Measurements from ENCODE around the gene NAP1L1.

NAP1L1 gene

DNA sequence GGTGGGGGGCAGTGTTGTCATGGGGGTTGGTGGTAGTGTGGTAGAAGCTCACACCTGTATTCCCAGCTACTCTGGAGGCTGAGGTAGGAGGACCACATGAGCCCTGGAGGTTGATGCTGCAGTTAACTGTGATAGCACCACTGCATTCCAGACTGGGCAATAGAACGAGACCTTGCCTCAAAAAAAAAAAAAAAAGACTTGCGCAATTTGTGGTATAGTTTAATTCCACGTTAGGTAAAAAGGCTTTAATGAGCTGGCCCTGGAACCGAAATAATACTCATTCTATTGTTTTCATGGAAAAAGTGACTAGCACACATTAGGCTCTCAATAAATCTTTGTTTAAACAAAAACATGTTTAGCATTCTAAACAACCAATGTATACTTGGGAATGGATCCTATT is 25.4 kb upstream of the NAP1L1 start:
- peaks cover 12% of the 10 kb centered on the region for H3K4me1 ChIP-seq (ENCODE audit: control insufficient read depth, insufficient read depth, low read length, unreplicated experiment)
- H2AFZ ChIP-seq (ENCODE audit: low read length, unreplicated experiment), result no peak overlapping the region
- no peak overlapping the region for H3K4me3 ChIP-seq (ENCODE audit: low read depth, low read length)
- no peaks in the 10 kb centered on the region for H3K79me2 ChIP-seq (ENCODE audit: control insufficient read depth, insufficient read depth, low read length, unreplicated experiment)
- no peak overlapping the region for H3K27ac ChIP-seq (ENCODE audit: low read depth, low read length)
- no peaks in the 10 kb centered on the region for H3K27me3 ChIP-seq (ENCODE audit: insufficient read depth, low read length)
- no peaks in the 10 kb centered on the region for H3K36me3 ChIP-seq (ENCODE audit: insufficient read depth, low read length)

DNA sequence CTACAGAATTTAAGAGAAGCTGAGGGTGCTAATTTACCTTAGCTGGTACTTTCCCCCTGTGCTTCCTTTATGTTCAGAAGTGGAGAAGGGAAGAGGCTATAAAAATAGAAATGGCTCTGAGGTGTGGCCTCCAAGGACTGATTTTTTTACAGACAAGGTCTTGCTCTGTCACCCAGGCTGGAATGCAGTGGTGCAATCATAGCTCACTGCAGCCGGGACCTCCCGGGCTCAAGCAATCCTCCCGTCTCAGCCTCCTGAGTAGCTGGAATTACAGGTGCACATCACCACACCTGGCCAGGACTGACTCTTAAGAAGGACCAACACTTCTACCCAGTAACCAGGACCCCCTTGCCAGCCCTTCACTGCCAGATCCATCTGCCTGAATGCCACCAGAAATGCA is 23.9 kb upstream of the NAP1L1 start:
- no peak overlapping the region for H3K4me3 ChIP-seq (ENCODE audit: low read depth, low read length)
- H3K79me2 ChIP-seq (ENCODE audit: control insufficient read depth, insufficient read depth, low read length, unreplicated experiment), result no peaks in the 10 kb centered on the region
- peaks cover 16% of the 10 kb centered on the region for H3K4me1 ChIP-seq (ENCODE audit: control insufficient read depth, insufficient read depth, low read length, unreplicated experiment)
- H3K36me3 ChIP-seq (ENCODE audit: insufficient read depth, low read length), result no peaks in the 10 kb centered on the region
- H2AFZ ChIP-seq (ENCODE audit: low read length, unreplicated experiment), result no peak overlapping the region
- H3K27me3 ChIP-seq (ENCODE audit: insufficient read depth, low read length), result no peaks in the 10 kb centered on the region
- H3K27ac ChIP-seq (ENCODE audit: low read depth, low read length), result no peak overlapping the region

DNA sequence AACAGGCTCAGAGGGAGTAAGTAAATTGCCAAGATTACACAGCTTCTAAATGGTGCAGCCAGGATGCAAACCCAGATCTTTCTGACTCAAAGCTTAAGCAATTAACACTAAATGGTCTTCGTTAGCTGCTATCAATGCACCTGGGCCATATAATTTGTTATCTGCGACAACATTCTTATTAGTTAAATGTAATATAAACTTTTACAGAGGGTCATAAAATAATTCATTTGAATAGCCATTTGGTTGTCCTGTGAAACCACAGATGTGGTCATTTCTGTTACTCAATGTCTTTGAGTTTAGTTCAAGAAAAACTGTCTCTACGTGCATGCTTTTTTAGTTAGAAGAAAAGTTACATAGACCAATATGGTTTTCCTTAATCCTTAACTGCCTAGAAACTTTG is 22.1 kb upstream of the NAP1L1 start:
- Histone ChIP-seq H3K79me2 (ENCODE audit: control insufficient read depth, insufficient read depth, low read length, unreplicated experiment) (no peaks in the 10 kb centered on the region), H3K36me3 (ENCODE audit: insufficient read depth, low read length) (no peaks in the 10 kb centered on the region), H3K4me3 (ENCODE audit: low read depth, low read length) (no peak overlapping the region), H3K27ac (ENCODE audit: low read depth, low read length) (no peak overlapping the region), H3K4me1 (ENCODE audit: control insufficient read depth, insufficient read depth, low read length, unreplicated experiment) (peaks cover 22% of the 10 kb centered on the region), H2AFZ (ENCODE audit: low read length, unreplicated experiment) (no peak overlapping the region), H3K27me3 (ENCODE audit: insufficient read depth, low read length) (no peaks in the 10 kb centered on the region)

DNA sequence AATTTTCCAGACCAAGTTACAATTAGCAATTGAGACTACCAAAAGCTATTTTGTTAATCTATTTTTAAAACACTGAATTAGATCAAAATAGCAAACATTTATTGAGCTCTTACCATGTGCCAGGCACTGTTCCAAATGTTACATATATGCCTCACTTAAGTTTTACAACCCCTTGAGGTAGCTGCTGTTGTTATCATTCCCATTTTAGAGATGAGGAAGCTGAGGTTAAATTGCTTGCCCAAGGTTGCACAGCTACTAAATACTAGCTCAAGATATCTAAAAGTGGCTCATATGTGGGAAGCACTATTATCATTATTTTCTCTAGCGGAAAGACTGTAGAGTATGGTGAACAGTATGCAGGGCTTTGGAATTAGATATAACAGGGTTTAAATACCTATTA is 19.5 kb upstream of the NAP1L1 start:
- H3K79me2 ChIP-seq (ENCODE audit: control insufficient read depth, insufficient read depth, low read length, unreplicated experiment), result no peaks in the 10 kb centered on the region
- H3K36me3 ChIP-seq (ENCODE audit: insufficient read depth, low read length), result no peaks in the 10 kb centered on the region
- H3K27me3 ChIP-seq (ENCODE audit: insufficient read depth, low read length), result no peaks in the 10 kb centered on the region
- no peak overlapping the region for H2AFZ ChIP-seq (ENCODE audit: low read length, unreplicated experiment)
- H3K4me3 ChIP-seq (ENCODE audit: low read depth, low read length), result no peak overlapping the region
- peaks cover 22% of the 10 kb centered on the region for H3K4me1 ChIP-seq (ENCODE audit: control insufficient read depth, insufficient read depth, low read length, unreplicated experiment)
- no peak overlapping the region for H3K27ac ChIP-seq (ENCODE audit: low read depth, low read length)

DNA sequence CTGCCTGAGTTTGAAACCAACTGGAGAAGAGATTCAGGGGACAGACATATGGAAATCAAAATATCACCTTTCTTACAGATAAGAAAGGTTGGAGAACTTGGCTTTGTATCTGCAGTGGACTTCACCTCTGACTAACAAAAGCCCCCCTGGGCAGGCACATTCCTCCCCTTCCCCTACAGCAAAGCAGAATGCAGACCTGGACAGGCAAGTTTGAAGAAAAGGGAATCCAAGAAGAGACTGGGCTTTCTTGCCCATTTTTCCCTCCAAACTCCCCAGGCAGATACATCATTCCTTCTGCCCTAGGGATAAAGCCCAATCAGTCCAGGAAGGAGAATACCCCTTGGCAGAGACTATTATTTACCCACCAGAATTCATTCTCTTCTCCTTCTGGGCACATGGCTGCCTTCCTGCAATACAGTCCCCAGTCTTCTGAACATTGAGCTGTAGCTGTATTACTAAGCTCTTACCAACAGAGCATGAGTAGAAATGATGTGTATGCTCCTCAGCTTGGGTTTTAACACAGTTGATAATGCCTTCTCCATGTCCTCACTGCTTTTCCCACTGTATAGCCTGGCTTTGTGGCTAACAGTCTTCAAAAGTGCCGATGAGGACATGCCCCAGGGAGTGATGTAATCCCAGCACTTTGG is 17.4 kb upstream of the NAP1L1 start:
- no peaks in the 10 kb centered on the region for H3K36me3 ChIP-seq (ENCODE audit: insufficient read depth, low read length)
- H3K4me1 ChIP-seq (ENCODE audit: control insufficient read depth, insufficient read depth, low read length, unreplicated experiment), result peaks cover 19% of the 10 kb centered on the region
- H3K4me3 ChIP-seq (ENCODE audit: low read depth, low read length), result no peak overlapping the region
- H3K27me3 ChIP-seq (ENCODE audit: insufficient read depth, low read length), result no peaks in the 10 kb centered on the region
- no peaks in the 10 kb centered on the region for H3K79me2 ChIP-seq (ENCODE audit: control insufficient read depth, insufficient read depth, low read length, unreplicated experiment)
- H3K27ac ChIP-seq (ENCODE audit: low read depth, low read length), result no peak overlapping the region
- no peak overlapping the region for H2AFZ ChIP-seq (ENCODE audit: low read length, unreplicated experiment)

DNA sequence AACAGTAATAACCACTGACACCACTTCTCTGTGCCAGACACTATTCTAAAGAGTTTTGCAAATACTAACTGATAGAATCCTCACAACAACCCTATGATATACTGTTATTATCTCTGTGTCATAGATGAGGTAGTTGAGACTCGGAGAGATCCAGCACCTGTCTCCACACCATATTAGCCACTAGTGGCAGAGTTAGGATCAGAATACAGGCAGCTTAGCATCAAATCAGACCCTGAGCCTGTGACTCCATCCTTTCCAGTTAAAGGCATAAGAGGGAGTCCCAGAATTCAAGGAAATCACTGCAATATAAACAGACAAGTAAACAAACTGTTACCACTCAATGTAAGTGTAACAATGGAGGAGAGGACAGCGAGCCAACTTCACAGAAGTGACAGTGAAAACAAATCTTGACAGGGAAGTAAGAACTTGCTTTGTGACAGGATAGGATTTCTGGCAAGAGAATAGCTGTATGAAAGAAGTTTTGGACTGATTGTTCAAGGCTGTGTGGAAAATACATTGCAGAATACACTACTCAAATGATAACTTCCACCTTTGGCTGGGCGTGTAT is 11.7 kb upstream of the NAP1L1 start:
- Histone ChIP-seq H3K27me3 (ENCODE audit: insufficient read depth, low read length) (no peaks in the 10 kb centered on the region), H3K4me1 (ENCODE audit: control insufficient read depth, insufficient read depth, low read length, unreplicated experiment) (no peaks in the 10 kb centered on the region), H2AFZ (ENCODE audit: low read length, unreplicated experiment) (no peak overlapping the region), H3K4me3 (ENCODE audit: low read depth, low read length) (no peak overlapping the region), H3K36me3 (ENCODE audit: insufficient read depth, low read length) (no peaks in the 10 kb centered on the region), H3K27ac (ENCODE audit: low read depth, low read length) (no peak overlapping the region), H3K79me2 (ENCODE audit: control insufficient read depth, insufficient read depth, low read length, unreplicated experiment) (no peaks in the 10 kb centered on the region)

DNA sequence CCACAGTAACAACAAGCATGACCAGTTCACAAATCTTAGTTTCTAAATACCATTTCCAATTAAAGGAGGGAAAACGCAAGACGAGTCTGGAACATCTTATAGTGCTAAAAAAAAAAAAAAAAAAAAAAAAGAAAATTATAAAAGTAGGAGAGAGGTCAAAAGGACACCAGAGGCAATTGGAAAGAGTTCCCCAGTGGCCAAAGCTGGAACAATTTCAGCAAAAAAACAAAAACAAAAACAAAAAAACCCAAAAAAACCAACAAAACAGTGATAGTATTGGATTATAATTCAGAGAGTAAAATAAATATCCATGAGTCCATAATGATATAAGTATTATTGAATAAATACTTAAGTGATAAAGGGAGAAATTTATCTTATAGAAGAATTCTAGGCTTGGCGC is 10.3 kb upstream of the NAP1L1 start:
- no peaks in the 10 kb centered on the region for H3K79me2 ChIP-seq (ENCODE audit: control insufficient read depth, insufficient read depth, low read length, unreplicated experiment)
- no peak overlapping the region for H2AFZ ChIP-seq (ENCODE audit: low read length, unreplicated experiment)
- H3K27me3 ChIP-seq (ENCODE audit: insufficient read depth, low read length), result no peaks in the 10 kb centered on the region
- no peak overlapping the region for H3K27ac ChIP-seq (ENCODE audit: low read depth, low read length)
- H3K4me3 ChIP-seq (ENCODE audit: low read depth, low read length), result no peak overlapping the region
- H3K4me1 ChIP-seq (ENCODE audit: control insufficient read depth, insufficient read depth, low read length, unreplicated experiment), result no peaks in the 10 kb centered on the region
- H3K36me3 ChIP-seq (ENCODE audit: insufficient read depth, low read length), result no peaks in the 10 kb centered on the region

DNA sequence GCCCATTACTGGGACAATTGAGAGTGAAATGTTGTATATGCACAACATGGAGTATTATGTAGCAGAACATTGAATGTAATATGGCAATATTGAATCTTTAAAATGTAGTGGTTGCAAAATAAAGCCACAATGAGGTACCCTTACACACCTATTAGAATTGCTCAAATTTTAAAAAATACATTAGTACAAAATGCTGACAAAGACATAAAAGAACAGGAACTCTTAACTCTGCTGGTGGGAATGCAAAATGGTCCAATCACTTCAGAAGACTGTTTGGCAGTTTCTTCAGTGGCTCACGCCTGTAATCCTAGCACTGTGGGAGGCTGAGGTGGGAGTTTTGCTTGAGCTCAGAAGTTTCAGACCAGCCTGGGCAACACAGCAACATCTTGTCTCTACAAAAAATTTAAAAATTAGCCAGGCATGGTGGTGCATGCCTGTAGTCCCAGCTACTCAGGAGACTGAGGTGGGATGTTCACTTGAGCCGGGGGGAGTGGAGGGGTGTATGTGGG is 6.8 kb upstream of the NAP1L1 start:
- Histone ChIP-seq H3K4me3 (ENCODE audit: low read depth, low read length) (no peak overlapping the region), H2AFZ (ENCODE audit: low read length, unreplicated experiment) (no peak overlapping the region), H3K27ac (ENCODE audit: low read depth, low read length) (no peak overlapping the region)

DNA sequence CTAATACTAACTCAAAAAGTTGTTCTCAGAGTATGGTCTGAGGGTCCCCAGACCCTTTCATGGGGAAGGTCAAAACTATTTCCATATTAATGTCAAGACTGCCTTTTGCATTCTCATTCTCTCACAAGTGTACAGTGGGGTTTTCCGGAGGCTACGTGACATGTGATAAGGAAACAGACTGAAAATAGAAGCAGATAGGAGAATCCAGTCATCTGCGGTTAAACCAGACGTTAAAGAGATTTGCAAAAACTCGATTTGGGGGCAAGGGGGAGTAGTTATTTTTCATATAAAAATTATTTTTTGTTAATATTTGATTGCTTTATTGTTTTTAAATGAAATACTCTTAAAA is 1.0 kb upstream of the NAP1L1 start:
- peak overlapping the region; percentile 94 for H3K27ac ChIP-seq (ENCODE audit: low read depth, low read length)
- peaks cover 38% of the 10 kb centered on the region for H3K79me2 ChIP-seq (ENCODE audit: control insufficient read depth, insufficient read depth, low read length, unreplicated experiment)
- peak overlapping the region; percentile 96 for H3K4me3 ChIP-seq (ENCODE audit: low read depth, low read length)
- peaks cover 7% of the 10 kb centered on the region; the same call in 1 of the 2 replicates for H3K36me3 ChIP-seq (ENCODE audit: insufficient read depth, low read length)
- H3K4me1 ChIP-seq (ENCODE audit: control insufficient read depth, insufficient read depth, low read length, unreplicated experiment), result peaks cover 25% of the 10 kb centered on the region
- H3K27me3 ChIP-seq (ENCODE audit: insufficient read depth, low read length), result no peaks in the 10 kb centered on the region
- H2AFZ ChIP-seq (ENCODE audit: low read length, unreplicated experiment), result peak overlapping the region; percentile 31

More for the DNA sequence above, 6.8 kb upstream of the NAP1L1 start:
- Histone ChIP-seq H3K36me3 (ENCODE audit: insufficient read depth, low read length) (no peaks in the 10 kb centered on the region), H3K79me2 (ENCODE audit: control insufficient read depth, insufficient read depth, low read length, unreplicated experiment) (no peaks in the 10 kb centered on the region), H3K4me1 (ENCODE audit: control insufficient read depth, insufficient read depth, low read length, unreplicated experiment) (no peaks in the 10 kb centered on the region), H3K27me3 (ENCODE audit: insufficient read depth, low read length) (no peaks in the 10 kb centered on the region)

DNA sequence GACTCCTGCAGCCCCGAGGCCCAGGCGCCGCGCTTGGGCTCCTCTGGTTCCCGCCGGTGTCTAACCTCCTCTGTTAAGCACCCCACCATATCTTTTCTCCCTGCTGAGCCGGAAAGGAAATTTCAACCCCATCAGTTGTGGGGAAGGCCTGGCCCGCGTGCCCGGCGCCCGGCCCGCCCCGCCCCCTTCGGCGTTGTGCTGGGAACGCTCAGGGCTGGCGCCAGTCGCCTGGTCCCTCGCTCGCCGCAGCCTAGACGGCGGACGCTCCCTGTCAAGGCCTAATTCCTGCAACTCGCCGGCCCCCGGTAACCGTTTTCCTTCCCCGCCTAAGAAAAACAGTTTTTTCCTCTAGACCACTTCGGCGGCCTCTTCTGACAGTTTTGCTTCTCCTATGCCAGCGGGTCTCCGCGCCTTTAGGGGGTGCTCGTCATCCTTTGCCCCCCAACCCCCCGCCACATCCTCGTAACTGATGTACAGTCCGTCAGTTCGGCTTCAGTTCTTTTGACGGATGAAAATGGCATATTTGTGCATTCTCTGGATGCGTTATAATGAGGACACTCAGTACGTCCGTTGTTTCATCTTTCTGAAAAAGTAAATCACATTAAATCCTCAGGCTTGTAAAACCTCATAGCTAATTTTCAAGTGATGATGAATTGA is 506 bp upstream of the NAP1L1 start:
- Histone ChIP-seq H3K36me3 (ENCODE audit: insufficient read depth, low read length) (peaks cover 11% of the 10 kb centered on the region; the same call in 1 of the 2 replicates), H2AFZ (ENCODE audit: low read length, unreplicated experiment) (peak overlapping the region; percentile 31), H3K4me3 (ENCODE audit: low read depth, low read length) (peak overlapping the region; percentile 96), H3K27ac (ENCODE audit: low read depth, low read length) (peak overlapping the region; percentile 94), H3K27me3 (ENCODE audit: insufficient read depth, low read length) (no peaks in the 10 kb centered on the region), H3K4me1 (ENCODE audit: control insufficient read depth, insufficient read depth, low read length, unreplicated experiment) (peaks cover 30% of the 10 kb centered on the region), H3K79me2 (ENCODE audit: control insufficient read depth, insufficient read depth, low read length, unreplicated experiment) (peaks cover 43% of the 10 kb centered on the region)
